ENCODE measurements around the gene ARL4A. TPM values are rescaled to one million over a fixed set of nuclear protein-coding genes. Genes with fewer than 3 reads are reported as not detected.

ARL4A gene
- total RNA-seq, 1 donor: 16.4 TPM

DNA sequence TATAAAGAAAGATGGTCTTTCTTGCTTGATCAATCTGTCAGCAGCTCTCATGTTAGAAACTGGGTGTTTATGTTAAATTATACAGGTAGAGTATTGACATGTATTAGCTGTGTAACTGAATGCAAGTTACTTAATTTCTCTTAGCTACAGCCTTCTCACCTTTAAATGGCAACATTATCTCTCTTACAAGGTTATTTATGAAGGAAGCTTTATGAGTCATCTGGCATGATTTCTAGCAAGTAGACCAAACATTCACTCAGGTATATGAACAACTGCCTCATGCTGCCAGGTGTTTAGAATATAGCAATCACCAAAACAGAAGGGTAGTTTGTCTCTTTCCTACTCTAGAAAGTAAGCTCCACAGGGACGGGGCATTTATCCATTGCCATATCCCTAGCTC, 8.5 kb downstream of the ARL4A start:
- no peak for DNase-seq (ENCODE audit: low read depth in 2 of 3, low spot score in 2 of 3)

DNA sequence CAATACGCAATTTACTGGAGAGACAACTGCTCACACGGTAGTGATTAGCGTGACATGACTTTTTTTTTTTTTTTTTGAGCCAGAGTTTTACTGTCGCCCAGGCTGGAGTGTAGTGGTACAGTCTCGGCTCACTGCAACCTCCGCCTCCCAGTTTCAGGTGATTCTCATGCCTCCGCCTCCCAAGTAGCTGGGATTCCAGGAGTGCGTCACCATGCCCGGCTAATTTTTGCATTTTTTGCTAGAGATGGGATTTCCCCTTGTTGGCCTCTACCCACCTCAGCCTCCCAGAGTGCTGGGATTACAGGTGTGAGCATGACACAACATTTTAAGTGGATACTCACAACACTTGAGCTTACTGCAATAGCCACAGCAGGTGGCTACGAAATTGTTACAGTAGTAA, 11.9 kb downstream of the ARL4A start:
- DNase-seq (ENCODE audit: low read depth in 2 of 3, low spot score in 2 of 3): no peak

DNA sequence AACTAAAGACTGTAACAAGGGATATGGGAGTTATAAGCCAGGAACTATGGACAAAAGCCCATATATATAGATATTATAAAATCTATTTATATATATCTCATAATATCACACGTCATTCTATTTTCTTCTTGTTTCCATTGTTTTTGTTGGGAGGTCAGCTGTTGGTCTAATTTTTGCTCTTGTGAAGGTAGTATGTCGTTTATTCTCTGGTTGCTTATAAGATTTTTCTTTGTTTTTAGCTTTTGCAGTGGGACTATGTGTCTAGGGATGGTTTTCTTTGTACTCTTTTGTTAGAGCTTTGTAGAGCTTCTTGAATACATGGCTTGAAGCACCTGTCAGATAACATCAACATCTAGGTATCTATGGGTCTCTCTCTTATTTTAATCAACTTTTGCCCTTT, 14.0 kb downstream of the ARL4A start:
- DNase-seq (ENCODE audit: low read depth in 2 of 3, low spot score in 2 of 3): peak in 1 of 3 donors; percentile 8

DNA sequence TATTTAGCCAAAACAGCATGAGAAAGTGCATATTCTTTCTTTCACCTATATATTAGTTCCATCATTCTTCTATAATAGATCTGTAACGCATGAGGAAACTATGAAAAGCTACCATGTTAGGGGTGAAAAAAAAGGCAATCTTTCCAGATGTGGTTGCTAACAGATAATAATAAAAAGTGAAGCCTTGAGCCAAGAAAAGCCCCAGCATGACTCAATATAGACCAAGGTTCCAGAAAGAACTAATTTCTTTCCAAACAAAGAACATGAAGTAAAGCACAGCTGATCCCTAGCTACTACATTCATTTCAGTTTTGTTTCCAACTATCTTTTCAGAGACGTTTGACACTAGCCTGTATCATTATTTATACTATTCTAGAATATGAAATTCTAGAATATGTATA, 16.4 kb downstream of the ARL4A start:
- DNase-seq (ENCODE audit: low read depth in 2 of 3, low spot score in 2 of 3): no peak

DNA sequence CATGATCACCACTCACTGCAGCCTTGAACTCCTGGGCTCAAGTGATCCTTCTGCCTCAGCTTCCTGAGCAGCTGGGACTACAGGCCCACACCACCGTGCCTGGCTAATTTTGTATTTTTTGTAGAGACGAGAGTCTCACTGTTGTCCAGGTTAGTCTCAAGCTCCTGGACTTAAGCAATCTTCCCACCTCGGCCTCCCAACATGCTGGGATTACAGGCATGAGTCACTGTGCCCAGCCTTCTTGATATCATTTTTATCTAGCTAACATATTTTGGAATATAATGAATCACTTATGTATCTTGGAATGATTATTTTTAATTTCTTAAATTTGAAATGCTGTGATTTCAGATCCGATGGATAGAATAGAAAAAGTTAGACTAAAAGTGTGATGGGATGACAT, 18.4 kb downstream of the ARL4A start:
- DNase-seq (ENCODE audit: low read depth in 2 of 3, low spot score in 2 of 3): no peak

DNA sequence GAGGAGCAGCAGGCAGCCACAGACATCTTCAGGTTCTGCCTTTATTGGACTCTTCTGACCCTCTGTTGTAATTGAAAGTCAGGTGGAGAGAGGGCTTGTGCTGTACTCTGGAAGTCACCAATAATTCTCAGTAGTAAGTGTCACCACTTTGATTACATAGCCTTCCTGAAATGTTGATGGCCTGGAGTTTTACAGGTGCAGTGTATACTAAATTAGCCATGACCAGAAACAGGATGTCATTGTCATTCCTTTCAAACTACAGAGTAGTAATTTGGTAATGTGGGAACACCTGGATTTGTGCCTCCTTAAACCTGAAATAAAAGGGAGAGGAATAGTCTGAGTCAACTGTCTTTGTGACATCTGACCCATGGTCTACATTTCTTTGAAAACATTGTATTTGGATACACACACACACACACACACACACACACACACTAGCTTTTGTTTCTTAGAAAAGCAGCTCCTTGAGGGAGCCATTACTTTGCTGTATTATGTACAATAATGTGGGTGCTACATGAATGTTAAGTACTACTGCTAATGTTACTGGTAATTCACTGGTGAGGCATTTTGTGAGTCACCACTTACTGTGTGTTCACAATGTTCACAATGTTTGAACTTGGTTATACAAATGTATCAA, 19.6 kb downstream of the ARL4A start:
- no peak for DNase-seq (ENCODE audit: low read depth in 2 of 3, low spot score in 2 of 3)

DNA sequence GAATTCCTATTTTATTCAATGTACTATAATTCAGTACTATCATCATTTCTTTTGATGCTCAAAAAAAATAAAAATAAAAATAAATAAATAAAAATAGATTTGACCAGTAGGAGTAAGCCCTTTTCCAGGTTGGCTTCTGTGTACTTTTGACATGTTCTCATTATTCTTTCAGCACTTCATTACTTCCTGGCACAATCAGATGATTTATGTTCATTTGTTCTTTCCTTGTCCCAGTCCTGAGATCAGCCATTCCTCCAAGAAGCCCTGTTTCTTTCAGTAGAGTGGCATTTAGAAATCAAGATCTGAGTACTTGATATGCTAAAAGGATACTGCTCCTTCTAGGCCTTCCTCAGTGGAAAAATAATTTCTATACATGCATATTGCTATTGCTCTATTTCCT, 20.9 kb downstream of the ARL4A start:
- no peak for DNase-seq (ENCODE audit: low read depth in 2 of 3, low spot score in 2 of 3)

DNA sequence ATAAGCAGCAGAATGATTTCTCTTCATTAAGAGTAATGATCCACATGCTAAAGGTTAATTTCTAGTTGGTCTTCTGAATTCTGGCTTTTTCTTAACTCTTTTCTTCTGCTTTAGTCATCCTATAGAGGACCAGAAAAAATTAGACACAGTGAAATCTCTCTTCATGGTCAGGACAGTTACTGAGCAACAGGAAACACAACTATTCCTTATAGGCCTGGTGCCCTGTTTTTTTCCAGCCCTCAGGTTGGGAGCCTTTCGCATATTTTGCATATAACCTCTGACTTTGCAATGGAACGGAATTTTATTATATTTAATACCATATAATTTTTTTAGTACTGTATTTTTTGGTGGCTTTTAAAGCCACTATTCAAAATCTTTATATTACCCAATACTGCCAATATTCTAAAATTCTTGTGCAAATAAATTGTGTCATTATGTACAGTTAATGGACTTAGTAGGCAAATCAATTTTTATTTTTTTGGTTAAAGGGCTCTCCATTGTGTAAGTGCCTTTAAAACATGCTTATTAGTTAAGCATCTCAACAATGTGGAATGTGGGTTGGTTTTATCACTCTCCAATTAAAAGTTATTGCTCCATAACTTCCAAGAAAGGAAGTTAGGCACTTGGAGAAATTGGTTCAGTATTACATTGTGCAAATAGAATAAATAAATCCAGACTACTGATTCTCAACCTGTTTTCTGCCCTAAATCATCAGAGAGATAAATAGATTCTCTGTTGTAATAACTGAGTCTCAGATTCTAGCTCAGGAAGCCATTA, 22.5 kb downstream of the ARL4A start:
- DNase-seq (ENCODE audit: low read depth in 2 of 3, low spot score in 2 of 3): no peak

DNA sequence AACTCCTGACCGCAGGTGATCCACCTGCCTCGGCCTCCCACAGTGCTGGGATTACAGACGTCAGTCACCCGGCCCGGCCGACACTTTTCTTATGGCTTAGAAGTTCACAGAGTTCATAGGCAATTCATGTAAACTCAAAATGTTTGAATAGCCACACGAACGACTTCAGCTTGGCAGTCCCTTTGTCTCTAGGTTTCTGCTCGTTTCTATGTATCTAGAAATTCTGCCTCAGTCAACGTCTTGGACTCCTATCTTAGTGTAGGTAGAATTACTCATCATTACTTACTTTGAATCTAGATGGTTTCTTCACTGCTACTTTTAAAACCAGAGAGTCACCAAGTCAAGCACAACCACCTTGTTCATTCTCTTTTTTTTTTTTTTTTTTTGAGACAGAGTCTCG, 23.7 kb downstream of the ARL4A start:
- no peak for DNase-seq (ENCODE audit: low read depth in 2 of 3, low spot score in 2 of 3)

DNA sequence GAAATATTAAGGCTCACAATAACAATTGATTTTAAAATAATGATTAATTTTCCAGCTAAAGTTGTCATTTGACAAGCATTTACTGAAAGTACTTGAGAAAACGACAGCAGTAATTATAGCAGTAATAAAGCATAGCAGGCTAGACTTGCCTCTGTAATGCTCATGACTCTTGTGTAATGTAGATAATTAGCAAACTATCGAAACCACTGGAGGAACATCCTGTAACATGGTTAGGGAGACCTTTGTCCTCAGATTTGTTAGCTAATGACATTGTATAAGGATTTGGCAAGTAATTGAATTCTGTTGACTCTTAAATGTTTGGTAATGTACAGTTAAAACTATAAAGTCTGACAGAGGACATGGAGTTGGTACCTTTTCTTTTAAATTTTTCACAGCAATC, 24.8 kb downstream of the ARL4A start:
- DNase-seq (ENCODE audit: low read depth in 2 of 3, low spot score in 2 of 3): no peak

DNA sequence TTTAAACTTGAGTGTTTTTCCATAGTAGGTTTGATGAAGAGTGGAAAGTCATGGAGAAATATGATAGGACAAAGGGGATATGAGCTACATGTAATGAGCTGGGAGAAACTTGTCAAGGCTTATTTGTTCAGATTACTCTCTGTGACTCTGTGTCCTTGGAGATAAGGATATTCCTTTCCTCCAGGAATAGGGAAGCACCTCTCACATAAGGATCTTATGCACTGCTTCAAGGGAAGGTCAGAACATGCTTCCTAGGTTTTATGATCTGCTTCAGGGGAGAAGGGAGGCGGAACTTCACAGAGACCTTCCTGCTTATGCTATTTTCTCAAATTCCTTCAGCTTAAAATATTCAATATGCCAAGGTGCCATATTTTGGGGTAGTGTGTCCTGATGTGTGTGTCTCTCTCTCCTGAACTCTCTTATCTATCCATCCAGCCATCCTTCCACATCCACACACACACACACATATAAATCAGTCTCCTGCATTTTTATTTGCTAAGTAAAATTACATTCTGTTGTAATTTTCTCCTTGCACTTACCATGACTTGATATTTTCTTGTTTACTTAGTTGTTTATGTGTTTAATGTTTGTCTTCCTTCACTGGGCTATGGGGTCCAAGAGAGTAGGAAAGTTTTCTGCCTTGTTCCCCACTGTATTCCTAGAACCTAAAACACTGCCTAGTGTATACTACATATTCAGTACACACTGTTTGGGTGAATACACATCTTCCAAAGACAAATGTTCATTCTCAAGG, 26.4 kb downstream of the ARL4A start:
- DNase-seq (ENCODE audit: low read depth in 2 of 3, low spot score in 2 of 3): no peak

DNA sequence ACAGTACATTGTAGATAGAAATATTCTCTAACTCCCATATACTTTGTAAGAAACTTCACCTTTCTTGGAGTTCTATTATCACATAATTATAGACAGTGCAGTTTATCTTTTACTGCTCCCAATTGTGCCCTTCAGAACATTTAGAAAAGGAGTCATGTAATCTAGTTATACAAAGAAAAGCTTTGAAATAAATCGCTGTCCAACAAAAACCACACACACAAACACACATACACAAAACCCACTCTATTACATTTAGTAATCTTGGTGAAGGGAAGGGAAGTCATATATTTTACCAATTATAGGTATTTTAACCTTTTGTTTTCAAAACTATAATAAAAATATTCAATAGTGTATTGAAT, 26.9 kb downstream of the ARL4A start:
- DNase-seq (ENCODE audit: low read depth in 2 of 3, low spot score in 2 of 3): no peak

DNA sequence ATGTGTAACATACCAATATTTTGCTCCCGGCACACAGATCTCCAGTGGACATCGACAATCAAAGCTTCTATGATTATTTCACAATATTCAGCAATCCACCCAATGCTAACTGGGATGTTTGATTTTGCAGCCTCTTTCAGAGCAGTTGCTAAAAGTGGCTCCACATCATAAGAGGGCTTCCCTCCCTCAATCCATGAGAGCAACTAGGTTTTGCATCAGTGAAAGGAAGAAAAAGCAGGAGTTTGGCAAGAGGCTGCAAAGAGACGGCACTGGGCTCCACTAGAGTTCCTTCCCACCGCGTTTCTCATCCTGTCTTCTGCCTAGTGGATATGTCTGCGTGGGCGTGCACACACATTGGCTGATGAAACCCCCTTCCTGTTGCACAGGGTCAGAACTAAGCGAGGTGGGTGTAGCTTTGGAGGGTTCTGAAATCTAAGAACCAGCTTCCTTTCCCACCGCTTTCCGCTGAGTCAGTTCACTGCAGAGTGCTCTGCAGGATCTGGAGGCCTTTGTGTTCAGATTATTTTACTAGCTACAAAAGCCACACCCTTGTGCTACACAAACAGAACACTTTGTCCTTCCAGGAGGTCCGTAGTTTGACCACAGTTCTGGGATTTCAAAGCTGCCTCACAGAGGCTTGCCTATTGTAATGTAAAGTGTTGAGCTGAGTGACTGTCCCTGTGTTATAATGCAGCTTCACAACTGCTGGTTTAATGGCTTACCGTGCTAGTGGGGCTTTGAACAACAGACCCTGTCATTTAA, 28.1 kb downstream of the ARL4A start:
- DNase-seq (ENCODE audit: low read depth in 2 of 3, low spot score in 2 of 3): peak in 2 of 3 donors; percentile 48 to 68

DNA sequence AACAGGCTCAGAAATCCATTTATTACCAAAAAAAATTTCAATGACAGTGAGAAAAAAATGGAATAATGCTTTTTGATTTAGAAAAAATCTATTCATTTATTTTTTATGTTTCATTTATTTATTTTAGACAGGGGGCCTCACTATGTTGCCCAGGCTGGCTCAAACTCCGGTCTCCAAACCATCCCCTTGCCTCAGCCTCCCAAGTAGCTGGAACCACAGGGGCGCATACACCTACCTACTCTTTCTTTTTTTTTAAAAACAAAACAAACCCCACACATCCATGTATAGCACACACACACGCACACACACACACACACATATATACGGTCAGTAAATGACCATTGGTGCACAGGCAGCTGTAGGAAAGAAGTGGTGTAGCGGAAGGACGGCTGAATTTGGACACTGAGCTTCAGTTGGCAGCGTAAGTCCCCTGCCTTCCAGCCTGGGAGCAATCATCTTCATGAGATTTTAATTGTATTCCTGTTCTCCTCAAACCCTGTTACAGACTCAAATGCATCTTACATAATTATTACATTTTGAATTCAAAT, 28.8 kb downstream of the ARL4A start:
- no peak for DNase-seq (ENCODE audit: low read depth in 2 of 3, low spot score in 2 of 3)

DNA sequence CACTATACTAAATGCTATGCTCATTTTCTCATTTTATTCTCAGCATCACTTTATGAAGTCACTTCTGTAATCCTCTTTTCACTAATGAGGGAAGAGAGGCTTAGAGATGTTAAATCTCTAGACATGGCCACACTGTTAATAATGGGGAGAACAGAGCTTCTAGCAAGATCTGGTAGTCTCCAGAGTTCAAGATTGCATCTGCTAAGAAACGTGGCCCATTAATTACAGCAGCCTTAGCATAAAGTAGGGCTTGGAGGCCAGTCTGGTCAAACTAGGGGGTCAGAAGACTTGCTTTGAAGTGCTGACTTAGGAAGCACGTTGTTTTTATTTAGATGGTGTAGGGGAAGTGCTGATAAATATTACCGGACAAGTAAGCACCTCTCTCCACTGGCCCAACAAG, 29.3 kb downstream of the ARL4A start:
- DNase-seq (ENCODE audit: low read depth in 2 of 3, low spot score in 2 of 3): no peak

DNA sequence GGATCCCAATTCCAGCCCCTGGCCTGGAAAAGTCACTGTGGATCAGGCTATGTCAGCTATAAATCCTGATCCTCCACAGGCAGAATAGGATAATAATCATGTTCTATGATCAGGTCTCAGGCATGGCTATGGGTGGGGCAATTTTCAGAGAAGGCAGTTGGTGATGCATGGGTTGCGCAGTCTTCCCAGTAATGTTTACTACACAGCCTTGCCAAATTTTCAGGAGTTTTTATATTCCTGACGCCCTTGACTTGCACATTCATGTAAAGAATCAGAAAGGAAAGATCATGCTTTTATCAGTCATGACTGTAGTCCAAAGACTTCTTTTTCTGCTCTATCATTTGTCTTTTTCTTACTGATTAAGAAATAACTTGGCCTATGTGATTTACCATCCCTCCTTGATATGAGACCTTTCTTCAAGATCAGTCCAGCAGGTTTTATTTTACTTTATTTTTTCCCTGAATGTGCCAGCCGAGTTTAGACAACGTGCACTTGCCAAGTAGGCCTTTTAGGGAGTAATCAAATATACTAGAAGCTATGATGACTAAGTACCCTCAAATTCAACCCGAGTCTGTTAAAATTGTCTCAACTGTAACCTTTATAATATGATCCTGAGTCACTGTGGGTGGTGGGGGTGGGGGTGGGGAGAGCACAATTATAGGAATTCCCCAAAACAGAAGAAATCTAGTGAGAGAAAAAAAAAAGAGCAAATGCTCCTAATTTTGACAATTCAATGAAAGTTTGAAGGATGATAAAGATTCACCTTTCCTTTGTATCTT, 31.9 kb downstream of the ARL4A start:
- DNase-seq (ENCODE audit: low read depth in 2 of 3, low spot score in 2 of 3): peak in 2 of 3 donors; percentile 48 to 60

DNA sequence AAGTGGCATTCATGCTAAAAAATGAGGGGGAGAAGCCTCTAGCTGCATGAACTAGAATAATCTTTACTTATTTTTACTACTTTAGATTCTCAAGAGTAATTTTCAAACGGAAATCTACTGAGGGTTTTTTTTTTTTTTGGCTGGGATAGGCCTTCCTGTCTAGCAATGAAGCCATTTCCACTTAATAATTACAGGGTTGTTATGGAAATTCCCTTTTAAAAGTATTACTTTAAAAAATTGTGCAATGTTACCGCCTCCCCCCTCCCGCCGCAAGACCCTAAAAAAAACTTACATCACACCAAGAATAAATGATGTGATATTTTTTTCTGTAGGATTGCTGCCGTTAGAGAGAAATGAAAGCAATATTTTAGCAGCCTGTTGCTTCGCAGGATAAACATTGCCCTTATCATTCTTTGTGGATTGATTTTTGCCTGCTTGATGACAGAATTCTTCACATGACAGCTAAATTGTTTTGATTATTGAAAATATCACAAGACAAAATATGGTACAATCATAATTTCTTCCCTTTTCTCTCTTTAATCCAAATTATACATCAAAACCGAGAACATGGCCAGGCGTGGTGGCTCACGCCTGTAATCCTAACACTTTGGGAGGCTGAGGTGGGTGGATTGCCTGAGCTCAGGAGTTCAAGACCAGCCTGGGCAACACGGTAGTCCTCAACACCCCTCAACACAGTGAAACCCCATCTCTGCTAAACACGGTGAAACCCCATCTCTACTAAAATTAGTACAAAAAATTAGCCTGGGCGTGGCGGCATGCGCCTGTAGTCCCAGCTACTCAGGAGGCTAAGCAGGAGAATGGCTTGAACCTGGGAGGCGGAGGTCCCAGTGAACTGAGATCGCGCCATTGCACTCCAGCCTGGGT, 32.8 kb downstream of the ARL4A start:
- peak in 2 of 3 donors; percentile 61 to 68 for DNase-seq (ENCODE audit: low read depth in 2 of 3, low spot score in 2 of 3)

DNA sequence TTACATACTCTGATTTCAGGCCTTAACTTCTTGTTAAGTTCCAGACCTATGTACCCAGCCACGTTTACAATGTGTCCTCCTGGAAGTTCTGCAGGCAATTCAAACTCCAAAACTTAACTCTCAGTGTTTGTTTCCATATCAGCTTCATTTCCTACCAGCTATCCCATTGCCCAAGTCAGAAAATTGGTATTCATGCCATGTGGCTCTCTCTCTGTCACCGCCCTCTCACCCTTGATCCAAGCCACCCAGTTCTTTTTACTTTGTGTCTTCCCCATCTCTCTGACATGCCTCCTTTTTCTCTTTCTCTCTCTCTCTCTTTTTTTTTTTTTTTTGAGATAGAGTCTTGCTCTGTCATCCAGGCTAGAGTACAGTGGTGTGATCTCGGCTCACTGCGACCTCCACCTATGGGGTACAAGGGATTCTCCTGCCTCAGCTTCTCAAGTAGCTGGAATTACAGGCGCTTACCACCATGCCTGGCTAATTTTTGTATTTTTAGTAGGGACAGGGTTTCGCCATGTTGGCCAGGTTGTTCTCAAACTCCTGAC, 33.9 kb downstream of the ARL4A start:
- DNase-seq (ENCODE audit: low read depth in 2 of 3, low spot score in 2 of 3): no peak

DNA sequence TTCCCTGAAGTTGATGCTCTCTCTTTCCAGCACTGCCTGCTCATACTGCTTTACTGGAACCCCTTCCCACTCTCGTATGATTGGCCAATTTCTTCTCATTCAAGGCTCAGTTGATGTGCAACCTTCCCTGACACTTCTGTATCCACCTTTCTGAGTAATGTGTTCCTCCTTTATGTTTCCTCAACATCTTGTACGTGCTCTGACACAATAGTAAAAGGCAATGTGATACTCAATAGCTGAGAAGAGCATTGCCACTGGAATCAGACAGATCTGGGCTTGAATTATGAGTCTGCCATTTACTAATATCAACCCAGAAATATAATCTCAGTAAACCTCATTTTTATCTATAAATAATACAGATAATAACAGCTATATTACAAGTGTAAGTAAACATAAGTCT, 34.7 kb downstream of the ARL4A start:
- no peak for DNase-seq (ENCODE audit: low read depth in 2 of 3, low spot score in 2 of 3)
